BE2C (cell line): Measurements from ENCODE around the gene MEX3D.
"Not testable (repeated sequence)": the region's sequence is repeated elsewhere in the genome, so short reads cannot be mapped to it uniquely, and the experiment has no call there.

Experiments used
- DNase-seq: peaks from one replicate; pipeline ENCODE4 v3.0.0-alpha.2; 2020
- H3K27me3 ChIP-seq: fragments of 250-450 bp; sonication (Bioruptor Pico); 2 replicates; pipeline ENCODE4 v1.5.1; 2020; ENCODE audit warnings: mild to moderate bottlenecking
- H3K36me3 ChIP-seq: fragments of 250-450 bp; sonication (Bioruptor Pico); 2 replicates; pipeline ENCODE4 v1.5.1; 2020; ENCODE audit warnings: mild to moderate bottlenecking
- H3K4me1 ChIP-seq: fragments of 250-450 bp; sonication (Bioruptor Pico); 2 replicates; pipeline ENCODE4 v1.5.1; 2020
- H3K4me3 ChIP-seq: 2 replicates; pipeline ENCODE4 v1.5.1; 2011; ENCODE audit warnings: low read depth, low read length
- H3K9me3 ChIP-seq: fragments of 250-450 bp; sonication (Bioruptor Pico); 2 replicates; pipeline ENCODE4 v1.5.1; 2020
- TF ChIP-seq, protein P1 (sequence below): IDR thresholded peaks from 2 replicates; pipeline ENCODE4 v1.5.1; 2012; ENCODE audit warnings: mild to moderate bottlenecking, low read depth, low read length

MEX3D gene

DNA sequence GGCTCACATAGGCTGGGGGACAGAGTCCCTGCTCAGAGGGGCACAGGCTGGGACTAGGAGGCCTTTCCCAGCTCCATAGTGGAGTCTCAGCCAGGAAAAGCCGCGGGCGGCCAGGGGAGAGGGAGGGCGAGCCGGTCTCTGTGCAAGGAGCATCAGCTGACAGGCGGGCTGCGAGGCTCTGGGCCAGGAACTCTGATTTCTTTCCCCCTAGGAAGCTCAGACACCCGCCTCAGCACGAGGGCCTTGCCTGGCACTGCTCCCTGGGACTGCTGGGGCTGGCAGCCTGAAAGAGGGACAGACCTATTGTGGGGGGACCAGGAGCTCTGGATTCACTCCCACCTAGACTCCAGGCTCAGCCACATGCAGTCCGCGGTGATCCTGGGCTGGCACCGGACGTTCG is 46.5 kb downstream of the MEX3D start:
- H3K4me3 ChIP-seq: no peak overlapping the region
- no peaks in the 10 kb centered on the region for H3K9me3 ChIP-seq
- H3K4me1 ChIP-seq: no peaks in the 10 kb centered on the region
- DNase-seq: no peak
- TF ChIP-seq, protein P1, sequence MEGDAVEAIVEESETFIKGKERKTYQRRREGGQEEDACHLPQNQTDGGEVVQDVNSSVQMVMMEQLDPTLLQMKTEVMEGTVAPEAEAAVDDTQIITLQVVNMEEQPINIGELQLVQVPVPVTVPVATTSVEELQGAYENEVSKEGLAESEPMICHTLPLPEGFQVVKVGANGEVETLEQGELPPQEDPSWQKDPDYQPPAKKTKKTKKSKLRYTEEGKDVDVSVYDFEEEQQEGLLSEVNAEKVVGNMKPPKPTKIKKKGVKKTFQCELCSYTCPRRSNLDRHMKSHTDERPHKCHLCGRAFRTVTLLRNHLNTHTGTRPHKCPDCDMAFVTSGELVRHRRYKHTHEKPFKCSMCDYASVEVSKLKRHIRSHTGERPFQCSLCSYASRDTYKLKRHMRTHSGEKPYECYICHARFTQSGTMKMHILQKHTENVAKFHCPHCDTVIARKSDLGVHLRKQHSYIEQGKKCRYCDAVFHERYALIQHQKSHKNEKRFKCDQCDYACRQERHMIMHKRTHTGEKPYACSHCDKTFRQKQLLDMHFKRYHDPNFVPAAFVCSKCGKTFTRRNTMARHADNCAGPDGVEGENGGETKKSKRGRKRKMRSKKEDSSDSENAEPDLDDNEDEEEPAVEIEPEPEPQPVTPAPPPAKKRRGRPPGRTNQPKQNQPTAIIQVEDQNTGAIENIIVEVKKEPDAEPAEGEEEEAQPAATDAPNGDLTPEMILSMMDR: no peak
- H3K36me3 ChIP-seq: no peaks in the 10 kb centered on the region
- H3K27me3 ChIP-seq: peaks cover 38% of the 10 kb centered on the region

DNA sequence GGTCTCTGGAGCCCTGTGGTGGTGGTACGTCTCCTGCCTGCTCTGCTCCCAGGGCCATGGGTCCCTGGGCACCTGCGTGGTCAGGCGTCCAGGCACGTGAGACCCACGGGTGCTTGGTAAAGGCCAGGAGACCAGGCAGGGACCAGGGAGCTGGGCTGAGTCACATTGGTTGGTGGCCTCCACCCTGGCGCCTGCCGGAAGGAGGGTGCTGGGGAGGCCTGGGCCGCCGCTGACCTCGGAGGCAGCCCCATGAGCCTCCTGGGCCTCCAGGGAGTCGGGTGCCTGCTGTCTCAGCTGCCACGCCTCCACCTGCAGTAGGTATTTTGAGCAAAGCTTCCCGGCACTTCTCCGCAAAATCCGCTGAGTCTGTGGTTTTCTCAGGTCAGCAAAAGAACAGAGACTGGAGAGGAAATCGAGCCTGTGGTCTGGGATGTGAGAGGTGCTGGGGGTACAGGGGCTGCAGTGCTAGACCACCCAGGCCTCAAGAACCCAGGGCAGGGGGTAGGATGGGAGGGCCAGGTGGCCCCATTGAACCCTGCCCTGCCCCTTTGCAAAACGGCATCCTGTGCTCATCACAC is 47.8 kb downstream of the MEX3D start:
- peaks cover 27% of the 10 kb centered on the region for H3K27me3 ChIP-seq
- no peak overlapping the region for H3K4me3 ChIP-seq
- no peaks in the 10 kb centered on the region for H3K9me3 ChIP-seq
- no peaks in the 10 kb centered on the region for H3K4me1 ChIP-seq
- DNase-seq: no peak
- no peaks in the 10 kb centered on the region for H3K36me3 ChIP-seq
- TF ChIP-seq, protein P1: no peak

DNA sequence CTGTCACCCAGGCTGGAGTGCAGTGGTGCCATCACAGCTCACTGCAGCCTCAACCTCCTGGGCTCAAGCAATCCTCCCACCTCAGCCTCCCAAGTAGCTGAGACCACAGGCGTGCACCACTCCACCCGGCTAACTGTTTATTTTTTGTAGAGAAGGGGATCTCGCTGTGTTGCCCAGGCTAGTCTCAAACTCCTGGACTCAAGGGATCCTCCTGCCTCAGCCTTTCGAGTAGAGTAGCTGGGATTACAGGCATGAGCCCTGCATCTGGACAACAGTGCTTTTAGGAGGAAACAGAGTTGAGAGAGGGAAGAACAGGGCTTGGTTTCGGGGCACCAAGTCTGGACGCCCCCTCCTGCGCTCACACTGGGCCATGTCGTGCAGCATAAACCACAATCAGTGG is 48.3 kb downstream of the MEX3D start:
- not testable (repeated sequence) for DNase-seq, H3K4me1 ChIP-seq, H3K9me3 ChIP-seq, H3K36me3 ChIP-seq, H3K4me3 ChIP-seq
- H3K27me3 ChIP-seq: peaks cover 22% of the 10 kb centered on the region

DNA sequence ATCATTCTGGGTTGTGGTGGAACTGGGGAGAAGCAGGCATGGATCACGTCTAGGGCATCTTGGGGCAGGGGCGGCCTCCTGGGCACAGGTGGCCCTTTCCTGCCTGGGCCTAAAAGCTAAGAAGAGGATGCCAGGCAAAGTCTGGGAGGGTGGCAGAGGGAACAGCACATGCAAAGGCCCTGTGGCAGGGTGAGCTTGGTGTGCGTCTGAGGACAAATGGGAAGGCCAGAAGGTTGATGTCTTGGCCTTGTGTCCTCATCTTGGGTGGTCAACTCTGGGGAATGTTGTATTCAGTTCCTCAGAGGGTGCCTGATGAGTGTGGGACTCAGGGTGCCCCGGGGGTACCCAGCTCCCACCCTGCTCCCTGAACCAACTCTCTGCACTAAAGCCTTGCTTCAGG is 49.7 kb downstream of the MEX3D start:
- H3K4me3 ChIP-seq: no peak overlapping the region
- no peaks in the 10 kb centered on the region for H3K36me3 ChIP-seq
- no peaks in the 10 kb centered on the region for H3K9me3 ChIP-seq
- no peaks in the 10 kb centered on the region for H3K4me1 ChIP-seq
- H3K27me3 ChIP-seq: peaks cover 12% of the 10 kb centered on the region
- TF ChIP-seq, protein P1: no peak
- DNase-seq: no peak

DNA sequence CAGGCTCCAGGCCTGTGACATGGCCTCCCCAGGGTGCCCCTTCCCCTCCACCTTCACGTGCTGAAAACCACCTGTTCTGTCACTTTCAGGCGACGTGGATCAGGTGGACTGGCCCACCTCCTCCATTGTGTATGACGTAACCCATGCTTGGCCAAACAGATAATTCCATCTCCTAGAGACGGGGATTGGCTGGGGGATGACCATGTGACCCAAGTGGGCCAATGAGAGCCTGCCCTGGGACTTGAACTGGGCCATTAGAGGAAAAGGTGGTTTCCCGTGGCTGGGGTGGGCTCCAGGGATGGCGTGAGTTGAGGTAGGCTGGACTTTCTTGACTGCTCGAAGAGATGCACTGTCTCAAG is 51.8 kb downstream of the MEX3D start:
- no peaks in the 10 kb centered on the region for H3K36me3 ChIP-seq
- TF ChIP-seq, protein P1: no peak
- no peak for DNase-seq
- H3K4me1 ChIP-seq: no peaks in the 10 kb centered on the region
- H3K27me3 ChIP-seq: peaks cover 24% of the 10 kb centered on the region
- no peaks in the 10 kb centered on the region for H3K9me3 ChIP-seq
- H3K4me3 ChIP-seq: no peak overlapping the region

DNA sequence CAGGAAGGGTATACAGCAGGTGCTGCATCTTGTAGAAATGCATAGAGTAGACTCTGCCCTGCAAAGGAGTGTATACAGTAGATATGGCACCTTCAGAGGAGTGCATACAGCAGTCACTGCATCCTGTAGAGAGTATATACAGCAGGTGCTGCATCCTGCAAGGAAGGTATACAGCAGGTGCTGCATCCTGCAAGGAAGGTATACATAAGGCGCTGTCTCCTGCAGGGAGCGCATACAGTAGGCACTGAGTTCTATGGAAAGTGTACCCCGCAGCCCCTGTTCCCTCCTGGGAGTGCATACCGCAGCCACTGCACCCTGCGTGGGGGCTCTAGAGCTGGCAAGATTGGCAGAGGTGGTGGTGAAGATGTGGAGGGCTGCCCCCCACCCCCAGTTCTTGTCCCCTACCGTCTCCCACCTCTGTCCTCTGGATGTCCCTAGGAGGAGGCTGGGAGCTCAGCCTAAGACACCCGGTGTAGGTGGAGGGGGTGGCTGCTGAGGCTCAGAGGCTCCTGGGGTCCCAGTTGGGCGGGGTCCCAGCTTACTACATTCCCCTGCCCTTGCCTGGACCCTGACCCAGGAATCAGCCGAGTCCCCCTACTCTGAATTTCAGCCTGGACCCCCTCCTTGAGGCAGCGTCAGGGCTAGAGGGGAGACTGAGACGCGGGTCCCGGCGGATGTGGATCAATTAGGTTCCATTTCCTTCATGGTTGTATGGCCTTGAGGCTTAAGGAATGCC is 53.0 kb downstream of the MEX3D start:
- TF ChIP-seq, protein P1: no peak
- no peak for DNase-seq
- H3K4me1 ChIP-seq: no peaks in the 10 kb centered on the region
- H3K4me3 ChIP-seq: no peak overlapping the region
- no peaks in the 10 kb centered on the region for H3K9me3 ChIP-seq
- peaks cover 34% of the 10 kb centered on the region for H3K27me3 ChIP-seq
- no peaks in the 10 kb centered on the region for H3K36me3 ChIP-seq
